ENCODE data around the gene ZNF281. TPM values are rescaled to one million over a fixed set of nuclear protein-coding genes. Genes with fewer than 3 reads are reported as not detected.

The ZNF281 gene
- total RNA-seq, 2 experiments from 2014 or later: 17.9 to 18.5 TPM

GRCh38 chr1:200401263-200401662 is 8.6 kb downstream of the ZNF281 start:
- ChIA-PET CTCF (no interaction called here), POLR2A (no interaction called here)

GRCh38 chr1:200400556-200400955 is 9.3 kb downstream of the ZNF281 start:
- POLR2A ChIA-PET: no interaction called here
- CTCF ChIA-PET: no interaction called here

- ChIA-PET CTCF (no interaction called here), POLR2A (no interaction called here)
Measured at GRCh38 chr1:200399860-200400259, 10.0 kb downstream of the ZNF281 start.

- ChIA-PET CTCF (no interaction called here), POLR2A (no interaction called here)
Measured at GRCh38 chr1:200398373-200398772, 11.5 kb downstream of the ZNF281 start.

- POLR2A ChIA-PET: no interaction called here
Measured at GRCh38 chr1:200392625-200393185, 17.1 kb downstream of the ZNF281 start.

GRCh38 chr1:200391747-200392146 is 18.1 kb downstream of the ZNF281 start:
- ChIA-PET POLR2A (no interaction called here), CTCF (no interaction called here)

More at GRCh38 chr1:200392625-200393185, 17.1 kb downstream of the ZNF281 start:
- CTCF ChIA-PET: interaction anchor here (1.0 kb wide), 1 partner anchor 20 kb away, joined by 3 read pairs; no protein-coding TSS in a partner anchor

- ChIA-PET CTCF (no interaction called here), POLR2A (no interaction called here)
Measured at GRCh38 chr1:200388791-200389190, 21.0 kb downstream of the ZNF281 start.

GRCh38 chr1:200386416-200386815 is 23.4 kb downstream of the ZNF281 start:
- ChIA-PET POLR2A (interaction anchor here (0.6 kb wide), 1 partner anchor 150 kb away, joined by 9 read pairs; no protein-coding TSS in a partner anchor), CTCF (interaction anchor here (0.6 to 0.7 kb wide), 3 partner anchors 52 to 160 kb away, joined by 4 to 5 read pairs (median 4); no protein-coding TSS in a partner anchor)

GRCh38 chr1:200384818-200385390 is 24.9 kb downstream of the ZNF281 start:
- POLR2A ChIA-PET: no interaction called here
- CTCF ChIA-PET: interaction anchor here (1.1 kb wide), 1 partner anchor 55 kb away, joined by 3 read pairs; no protein-coding TSS in a partner anchor

GRCh38 chr1:200381256-200381984 is 28.4 kb downstream of the ZNF281 start:
- POLR2A ChIA-PET: no interaction called here
- CTCF ChIA-PET: no interaction called here

GRCh38 chr1:200380589-200381021 is 29.2 kb downstream of the ZNF281 start:
- ChIA-PET POLR2A (no interaction called here), CTCF (no interaction called here)

- ChIA-PET CTCF (no interaction called here), POLR2A (no interaction called here)
Measured at GRCh38 chr1:200379940-200380588, 29.8 kb downstream of the ZNF281 start.

- CTCF ChIA-PET: no interaction called here
Measured at GRCh38 chr1:200379432-200379757, 30.4 kb downstream of the ZNF281 start.

GRCh38 chr1:200378096-200378495 is 31.7 kb downstream of the ZNF281 start:
- POLR2A ChIA-PET: no interaction called here
- CTCF ChIA-PET: no interaction called here

More at GRCh38 chr1:200379432-200379757, 30.4 kb downstream of the ZNF281 start:
- POLR2A ChIA-PET: no interaction called here

- POLR2A ChIA-PET: no interaction called here
- CTCF ChIA-PET: no interaction called here
Measured at GRCh38 chr1:200376528-200376927, 33.3 kb downstream of the ZNF281 start.

GRCh38 chr1:200374569-200375295 is 35.1 kb downstream of the ZNF281 start:
- POLR2A ChIA-PET: no interaction called here

GRCh38 chr1:200373811-200374231 is 36.0 kb downstream of the ZNF281 start:
- ChIA-PET CTCF (no interaction called here), POLR2A (no interaction called here)

More at GRCh38 chr1:200374569-200375295, 35.1 kb downstream of the ZNF281 start:
- CTCF ChIA-PET: no interaction called here

GRCh38 chr1:200372885-200373181 is 37.0 kb downstream of the ZNF281 start:
- POLR2A ChIA-PET: no interaction called here
- CTCF ChIA-PET: interaction anchor here (1.1 kb wide), 1 partner anchor 33 kb away, joined by 3 read pairs; no protein-coding TSS in a partner anchor

- CTCF ChIA-PET: interaction anchor here (1.1 kb wide), 1 partner anchor 34 kb away, joined by 3 read pairs; no protein-coding TSS in a partner anchor
Measured at GRCh38 chr1:200372095-200372884, 37.5 kb downstream of the ZNF281 start.

More at GRCh38 chr1:200372095-200372884, 37.5 kb downstream of the ZNF281 start:
- POLR2A ChIA-PET: no interaction called here
